DND-41 (cell line): ENCODE measurements around the gene FDPS.

Experiments
- EZH2 ChIP-seq: IDR thresholded peaks from 3 replicates; pipeline ENCODE4 v1.6.1; 2012; ENCODE audit warnings: borderline replicate concordance, low read depth, mild to moderate bottlenecking, moderate library complexity, low read length, inconsistent platforms; ENCODE audit not compliant: severe bottlenecking
- TF ChIP-seq, protein P1 (sequence below): IDR thresholded peaks from 2 replicates; pipeline ENCODE4 v1.5.1; 2012; ENCODE audit warnings: borderline replicate concordance, low read length, moderate library complexity, mild to moderate bottlenecking; ENCODE audit not compliant: poor library complexity, severe bottlenecking; ENCODE audit errors: extremely low read depth

DNA sequence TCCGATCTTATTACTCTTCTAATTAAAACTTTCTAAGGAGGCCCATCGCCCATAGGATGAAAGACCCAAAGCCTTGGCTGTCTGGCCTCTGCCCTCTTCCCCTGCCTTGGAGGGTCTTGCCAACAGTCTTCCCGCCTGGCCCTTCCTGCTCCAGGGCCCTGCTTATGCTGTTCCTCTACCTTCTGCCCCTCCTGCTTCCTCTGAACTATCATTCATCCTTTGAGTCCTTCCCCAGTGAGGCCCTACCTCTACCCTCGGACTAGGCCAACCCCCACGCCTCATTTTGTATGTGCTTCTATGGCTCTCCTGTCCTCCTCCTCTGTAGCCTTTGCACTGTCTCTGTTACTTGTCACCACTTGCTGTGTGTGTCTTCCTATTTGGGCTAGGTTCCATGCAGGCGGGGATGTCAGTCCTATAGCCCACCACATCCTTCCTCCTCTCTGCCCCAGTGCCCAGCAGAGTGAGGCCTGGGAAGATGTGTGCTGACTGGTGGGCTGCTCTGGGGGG, 17.4 kb downstream of the FDPS start:
- TF ChIP-seq, protein P1, sequence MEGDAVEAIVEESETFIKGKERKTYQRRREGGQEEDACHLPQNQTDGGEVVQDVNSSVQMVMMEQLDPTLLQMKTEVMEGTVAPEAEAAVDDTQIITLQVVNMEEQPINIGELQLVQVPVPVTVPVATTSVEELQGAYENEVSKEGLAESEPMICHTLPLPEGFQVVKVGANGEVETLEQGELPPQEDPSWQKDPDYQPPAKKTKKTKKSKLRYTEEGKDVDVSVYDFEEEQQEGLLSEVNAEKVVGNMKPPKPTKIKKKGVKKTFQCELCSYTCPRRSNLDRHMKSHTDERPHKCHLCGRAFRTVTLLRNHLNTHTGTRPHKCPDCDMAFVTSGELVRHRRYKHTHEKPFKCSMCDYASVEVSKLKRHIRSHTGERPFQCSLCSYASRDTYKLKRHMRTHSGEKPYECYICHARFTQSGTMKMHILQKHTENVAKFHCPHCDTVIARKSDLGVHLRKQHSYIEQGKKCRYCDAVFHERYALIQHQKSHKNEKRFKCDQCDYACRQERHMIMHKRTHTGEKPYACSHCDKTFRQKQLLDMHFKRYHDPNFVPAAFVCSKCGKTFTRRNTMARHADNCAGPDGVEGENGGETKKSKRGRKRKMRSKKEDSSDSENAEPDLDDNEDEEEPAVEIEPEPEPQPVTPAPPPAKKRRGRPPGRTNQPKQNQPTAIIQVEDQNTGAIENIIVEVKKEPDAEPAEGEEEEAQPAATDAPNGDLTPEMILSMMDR: no peak
- TF ChIP-seq EZH2: no peak
